NCI-H82 treated with DMSO at 0.1 percent for 48 hours (cell line): Measurements from ENCODE around the gene C9orf43.
"Not testable (repeated sequence)": the region's sequence is repeated elsewhere in the genome, so short reads cannot be mapped to it uniquely, and the experiment has no call there.

Experiments used
- DNase-seq: peaks from one replicate; lab custom pipeline; 2025; ENCODE audit not compliant: unreplicated experiment; lab: John Stamatoyannopoulos, UW

The C9orf43 gene

GRCh38 chr9:113380869-113381378 is 29.6 kb upstream of the C9orf43 start:
- DNase-seq, result no peak

DNA sequence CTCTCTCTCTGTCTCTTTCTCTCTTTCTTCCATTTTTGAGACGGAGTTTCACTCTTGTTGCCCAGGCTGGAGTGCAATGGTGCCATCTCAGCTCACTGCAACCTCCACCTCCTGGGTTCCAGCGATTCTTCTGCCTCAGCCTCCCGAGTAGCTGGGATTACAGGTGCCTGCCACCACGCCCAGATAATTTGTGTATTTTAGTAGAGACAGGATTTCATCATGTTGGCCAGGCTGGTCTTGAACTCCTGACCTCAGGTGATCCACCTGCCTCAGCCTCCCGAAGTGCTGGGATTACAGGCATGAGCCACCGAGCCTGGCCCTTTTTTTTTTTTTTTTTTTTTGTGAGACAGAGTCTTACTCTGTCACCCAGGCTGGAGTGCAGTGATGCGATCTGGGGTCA is 29.1 kb upstream of the C9orf43 start:
- not testable (repeated sequence) for DNase-seq

- DNase-seq, result no peak
Observed at GRCh38 chr9:113381909-113382411, 28.6 kb upstream of the C9orf43 start.

- DNase-seq, result no peak
Observed at GRCh38 chr9:113386571-113387393, 23.8 kb upstream of the C9orf43 start.

DNA sequence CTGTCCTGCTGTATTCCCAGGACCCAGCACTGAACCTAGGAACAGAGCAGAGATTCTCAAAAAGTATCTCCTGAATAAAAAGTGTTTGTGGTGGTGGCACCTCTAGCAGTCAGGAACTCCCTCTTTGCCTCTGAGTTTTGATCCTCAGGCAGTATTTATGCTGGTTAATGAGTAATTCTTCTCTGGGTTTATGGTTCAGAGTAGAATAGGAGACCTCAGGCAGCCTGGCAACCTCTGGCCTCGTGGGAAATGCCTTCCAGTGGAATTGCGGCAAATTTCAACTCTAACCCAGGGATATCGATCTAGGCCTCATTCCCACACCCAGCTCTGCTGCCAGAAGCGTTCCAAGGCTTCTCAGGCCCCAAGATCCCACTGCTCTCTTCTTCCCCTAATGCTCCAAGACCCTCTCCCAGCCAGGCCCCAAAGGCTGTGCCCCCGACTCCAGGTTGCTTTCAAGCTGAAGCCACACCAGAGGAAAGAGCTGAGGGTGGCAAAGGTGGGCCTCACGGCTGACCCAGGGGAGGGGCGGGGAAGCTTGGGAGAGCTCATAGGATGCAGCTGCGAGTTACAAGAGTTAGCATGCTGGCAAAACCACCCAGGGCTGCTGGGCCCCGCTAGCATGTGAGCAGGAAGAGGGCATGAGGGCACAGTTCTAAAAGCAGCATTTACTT is 22.9 kb upstream of the C9orf43 start:
- DNase-seq, result no peak

GRCh38 chr9:113388833-113389232 is 21.7 kb upstream of the C9orf43 start:
- DNase-seq, result no peak

- DNase-seq, result no peak
Observed at GRCh38 chr9:113389451-113389850, 21.1 kb upstream of the C9orf43 start.

DNA sequence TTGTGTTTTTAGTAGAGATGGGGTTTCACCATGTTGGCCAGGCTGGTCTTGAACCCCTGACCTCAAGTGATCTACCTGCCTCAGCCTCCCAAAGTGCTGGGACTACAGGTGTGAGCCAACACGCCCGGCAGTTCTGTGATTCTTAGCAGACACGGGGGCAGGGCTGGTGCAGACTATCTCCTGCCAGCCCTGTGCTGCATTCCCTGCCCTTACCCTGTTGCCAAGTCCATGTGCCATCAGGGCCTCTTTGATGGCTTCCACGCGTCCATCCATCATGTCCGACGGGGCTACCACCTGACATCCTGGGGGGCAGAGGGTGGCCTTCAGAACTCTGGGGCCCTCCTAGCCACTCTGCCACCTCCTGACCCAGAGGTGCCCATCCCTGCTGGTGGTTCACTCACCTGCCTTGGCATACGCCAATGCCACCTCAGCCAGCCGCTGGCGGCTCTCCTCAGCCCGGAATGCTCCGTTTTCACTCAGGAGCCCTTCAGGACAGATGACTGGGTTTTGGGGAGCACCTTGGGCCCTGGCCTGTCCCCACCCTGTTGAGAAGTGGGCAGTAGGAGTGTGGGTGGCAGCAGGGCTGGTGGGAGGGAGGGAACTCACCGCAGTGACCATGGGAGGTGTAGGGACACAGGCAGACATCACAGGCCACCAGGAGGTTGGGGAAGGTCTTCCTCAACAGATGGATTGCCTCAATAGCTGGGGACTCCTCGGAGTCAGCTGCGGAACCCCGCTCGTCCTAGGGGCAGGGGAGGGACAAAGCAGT is 20.2 kb upstream of the C9orf43 start:
- DNase-seq, result no peak

DNA sequence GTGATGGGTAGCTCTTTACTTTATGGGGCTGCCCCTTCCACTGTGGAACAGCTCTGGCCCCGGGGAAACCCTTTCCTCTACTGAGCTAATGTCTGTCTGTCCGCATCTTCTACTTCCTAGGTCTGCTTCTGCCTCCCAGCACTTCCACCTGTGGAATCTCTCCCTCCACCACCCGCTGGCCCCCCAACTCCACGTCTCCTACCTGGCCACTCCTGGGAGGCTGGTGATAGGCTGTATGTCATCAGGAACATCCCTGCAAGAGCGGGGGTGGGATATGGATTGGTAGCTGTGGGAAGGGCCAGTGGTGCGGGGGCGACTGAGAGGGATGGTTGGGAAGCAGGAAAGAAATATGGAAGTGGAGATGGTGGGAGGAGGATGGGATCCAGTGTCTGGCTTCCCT is 18.6 kb upstream of the C9orf43 start:
- DNase-seq, result no peak

- no peak for DNase-seq
Observed at GRCh38 chr9:113393281-113393680, 17.3 kb upstream of the C9orf43 start.

DNA sequence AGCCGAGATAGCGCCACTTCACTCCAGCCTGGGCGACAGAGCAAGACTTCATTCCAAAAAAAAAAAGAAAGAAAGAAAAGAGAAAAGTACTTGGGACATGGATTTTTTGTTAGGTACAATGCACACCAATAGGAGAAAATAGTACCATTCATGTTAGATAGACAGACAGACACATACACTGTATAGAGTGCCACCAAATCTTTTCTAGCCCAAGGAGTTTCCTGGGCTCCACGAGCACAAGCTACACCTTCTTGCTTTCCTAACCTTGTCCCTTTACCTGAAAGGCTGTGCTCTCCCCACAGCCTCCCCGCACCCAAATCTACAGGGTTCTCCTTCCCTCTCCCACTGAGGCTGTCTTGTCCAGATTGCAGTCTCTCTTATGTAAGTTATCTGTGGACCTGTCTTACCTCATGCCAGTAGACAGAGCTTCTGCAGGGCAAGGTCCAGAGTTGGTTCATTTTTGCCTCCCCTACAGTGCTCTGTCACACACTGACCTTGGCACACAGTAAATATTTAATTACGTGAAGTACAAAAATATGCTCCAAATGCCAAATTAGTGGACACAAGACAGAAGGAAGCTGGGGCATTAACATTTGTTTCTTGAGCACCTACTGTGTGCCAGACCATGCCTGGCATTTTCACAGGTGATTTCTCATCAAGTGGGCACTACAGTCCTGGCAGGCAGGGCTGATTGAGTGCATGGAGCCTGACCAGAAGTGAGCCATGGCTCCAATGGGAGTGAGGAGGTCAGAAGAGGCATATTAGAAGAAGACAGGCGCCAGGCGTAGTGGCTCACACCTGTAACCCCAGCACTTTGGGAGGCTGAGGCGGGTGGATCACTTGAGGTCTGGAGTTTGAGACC is 15.3 kb upstream of the C9orf43 start:
- no peak for DNase-seq

- DNase-seq, result no peak
Observed at GRCh38 chr9:113397203-113397631, 13.3 kb upstream of the C9orf43 start.

DNA sequence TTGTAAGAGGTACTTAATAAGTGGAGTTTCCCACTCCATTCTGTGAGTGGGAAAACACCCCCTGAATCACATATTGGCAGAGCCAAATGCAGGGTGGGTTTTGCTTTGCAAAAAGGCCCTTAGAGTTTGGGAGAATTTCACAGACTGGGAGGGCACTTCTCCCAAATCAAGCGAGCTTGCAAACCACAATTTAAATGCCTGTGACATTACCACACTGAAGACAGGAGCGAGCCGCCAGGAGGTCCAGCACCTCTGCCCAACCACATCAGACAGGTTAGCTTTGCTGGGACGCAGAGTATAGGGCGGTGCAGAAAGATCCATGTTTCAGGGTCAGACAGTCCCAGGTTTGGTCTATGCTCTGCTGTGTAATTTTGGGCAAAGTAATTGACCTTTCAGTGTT is 11.8 kb upstream of the C9orf43 start:
- no peak for DNase-seq

DNA sequence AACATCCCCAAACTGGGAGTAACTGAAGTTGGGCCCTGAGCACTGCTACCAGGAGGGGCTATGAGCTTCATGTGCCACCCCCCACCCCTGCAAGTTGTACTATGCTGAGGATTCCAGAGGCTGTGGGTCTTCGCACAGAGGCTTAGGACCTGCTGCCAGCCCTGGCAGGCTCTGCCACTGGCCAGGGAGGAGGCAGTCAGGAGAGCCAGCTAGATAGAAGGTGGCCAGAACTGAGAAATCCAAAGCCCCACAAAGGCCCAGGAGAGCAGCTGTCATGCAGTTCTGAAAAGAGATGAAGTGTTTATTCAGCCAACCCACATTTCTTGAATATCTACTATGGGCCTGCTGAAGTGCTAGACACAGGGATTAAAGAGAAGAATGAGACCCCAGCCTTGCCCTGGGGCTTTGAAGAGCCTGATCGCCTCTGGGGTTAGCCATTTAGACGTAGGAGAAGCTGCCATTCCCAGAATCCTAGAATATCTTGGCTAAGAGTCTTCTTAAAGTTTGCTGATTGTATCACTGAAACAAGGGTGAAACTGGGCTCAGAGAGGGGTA is 10.8 kb upstream of the C9orf43 start:
- DNase-seq, result no peak

DNA sequence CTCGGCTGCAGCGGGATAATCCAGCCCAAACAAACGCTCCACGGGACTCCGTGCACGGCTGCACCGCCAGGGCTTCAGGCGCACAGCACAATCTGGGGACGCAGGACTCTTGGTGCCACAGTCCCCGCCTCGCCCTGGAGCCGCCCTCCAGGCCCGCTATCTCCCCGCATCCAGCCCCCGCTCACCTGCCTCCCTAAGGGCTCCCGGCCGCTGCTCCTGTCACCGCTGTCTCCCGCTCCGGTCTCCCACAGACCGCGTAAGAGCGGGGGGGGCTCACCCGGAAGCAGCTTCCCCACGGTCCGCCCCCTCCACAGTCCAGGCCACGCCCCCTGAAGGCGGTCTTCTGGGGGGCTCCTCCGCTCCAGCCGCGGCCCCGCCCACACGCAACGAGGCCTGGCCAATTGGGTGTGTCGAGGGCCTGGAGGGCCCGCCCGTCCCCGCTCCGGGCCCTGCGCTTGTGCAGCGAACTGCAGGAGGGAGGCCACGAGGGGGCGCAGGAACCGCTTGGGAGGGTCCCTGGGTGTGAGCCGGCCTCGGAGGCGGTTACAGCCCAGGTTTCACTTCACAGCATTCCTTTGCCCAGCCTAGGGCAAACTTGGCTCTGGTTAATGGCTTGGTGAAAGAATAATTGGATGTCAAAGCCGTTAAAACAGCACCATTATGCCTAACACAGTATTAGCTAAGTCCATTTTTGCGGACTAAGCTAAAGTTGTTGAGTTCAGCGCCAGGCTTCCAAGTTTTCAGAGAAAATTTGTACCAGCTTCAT is 9.3 kb upstream of the C9orf43 start, which contains the start of gene ALAD:
Gene ALAD, minus strand, starts transcription at position 258 of the 766 bp plus-strand sequence. CDS start 7,725 bp downstream, outside the sequence.
- DNase-seq, result peak; percentile 93

DNA sequence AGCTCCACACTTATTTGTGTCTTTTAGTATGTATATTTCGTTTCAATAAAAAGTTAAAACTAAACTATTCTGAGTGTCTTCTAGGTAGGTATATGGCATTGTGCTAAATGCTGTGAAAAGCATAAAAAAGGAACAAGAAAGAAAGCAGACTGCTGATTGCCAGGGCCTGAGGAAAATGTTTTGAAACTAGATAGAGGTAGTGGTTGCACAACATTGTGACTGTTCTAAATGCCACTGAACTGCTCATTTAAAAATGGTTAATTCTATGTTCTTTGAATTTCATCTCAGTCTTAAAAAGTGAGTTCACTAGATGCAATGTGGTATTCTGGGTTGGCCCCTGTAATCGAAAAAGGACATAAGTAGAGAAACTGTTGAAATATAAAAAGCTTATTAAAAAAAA is 6.9 kb upstream of the C9orf43 start:
- no peak for DNase-seq

DNA sequence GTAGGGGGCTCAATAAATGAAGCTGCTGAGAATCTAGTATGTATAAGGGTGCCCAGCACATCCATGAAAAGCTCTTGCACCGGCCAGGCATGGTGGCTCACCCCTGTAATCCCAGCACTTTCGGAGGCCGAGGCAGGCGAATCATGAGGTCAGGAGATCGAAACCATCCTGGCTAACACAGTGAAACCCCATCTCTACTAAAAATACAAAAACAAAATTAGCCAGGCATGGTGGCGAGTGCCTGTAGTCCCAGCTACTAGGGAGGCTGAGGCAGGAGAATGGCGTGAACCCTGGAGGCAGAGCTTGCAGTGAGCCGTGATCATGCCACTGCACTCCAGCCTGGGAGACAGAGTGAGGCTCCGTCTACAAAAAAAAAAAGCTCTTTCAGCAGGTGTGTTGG is 4.2 kb upstream of the C9orf43 start:
- DNase-seq, result not testable (repeated sequence)

DNA sequence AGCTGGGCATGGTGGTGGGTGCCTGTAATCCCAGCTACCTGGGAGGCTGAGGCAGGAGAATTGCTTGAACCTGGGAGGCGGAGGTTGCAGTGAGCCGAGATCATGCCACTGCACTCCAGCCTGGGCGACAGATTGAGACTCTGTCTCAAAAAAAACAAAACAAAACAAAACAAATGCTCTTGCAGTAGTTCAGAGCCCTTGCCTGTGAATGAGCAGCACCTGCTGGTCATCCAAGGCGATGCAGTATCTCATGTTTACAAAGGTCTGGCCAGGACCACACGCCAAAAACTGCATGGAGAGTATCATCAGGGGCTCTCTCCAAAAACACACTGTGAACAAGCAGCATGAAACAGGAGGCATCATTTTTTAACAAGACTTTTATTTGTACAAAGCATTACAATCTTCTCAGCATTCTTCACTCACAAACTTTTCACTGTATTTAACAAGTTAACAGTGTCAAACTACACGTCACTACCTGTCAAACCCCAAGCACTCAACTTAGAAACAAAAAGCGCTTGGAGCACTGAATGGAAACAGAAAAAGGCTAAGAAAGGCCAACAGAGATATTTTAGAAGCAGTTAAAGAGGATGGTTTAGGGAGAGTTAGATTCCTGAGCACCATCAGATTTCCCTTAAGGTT is 3.6 kb upstream of the C9orf43 start:
- DNase-seq, result peak; percentile 29

DNA sequence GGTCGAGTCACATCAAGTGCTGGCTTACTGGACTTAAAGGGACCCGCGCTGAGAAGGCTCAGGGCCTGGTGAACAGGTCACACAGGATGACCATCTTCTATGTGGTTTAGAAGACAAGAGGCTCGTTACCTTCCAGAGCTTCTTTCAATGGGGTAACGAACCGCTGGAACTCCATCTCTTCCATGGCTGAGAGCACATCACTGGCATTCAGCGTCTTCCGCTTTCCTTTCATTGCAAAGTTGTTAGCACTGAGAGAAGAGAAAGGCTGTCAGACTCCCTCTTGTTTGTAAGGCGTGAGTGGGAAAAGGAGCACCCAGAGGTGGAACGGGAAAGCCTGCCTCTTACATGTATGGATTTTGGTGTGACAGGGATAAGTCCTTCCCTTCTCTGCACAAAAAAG is 1.1 kb upstream of the C9orf43 start:
- no peak for DNase-seq
